A549 (cell line): ENCODE data around the gene ANO2. TPM values are rescaled to one million over a fixed set of nuclear protein-coding genes. Genes with fewer than 3 reads are reported as not detected.

ENCODE experiments used
- ATAC-seq, 2 experiments: fragments of 200-7000 bp in 1 of 2; fragments of >200 bp in 1 of 2; cut with Nextera tagmentation in 1 of 2; cut with Tn5 transposase in 1 of 2; 3 replicates each; pipeline versions ENCODE4 v1.8.0 to v1.9.1; 2018 to 2020; ENCODE audit warnings: mild to moderate bottlenecking in 1 of 2, moderate library complexity in 1 of 2
- CTCF ChIA-PET: fragments of 300-600 bp; sonication (Branson Sonifier 250); formaldehyde crosslinking; extraction: SDS; loops from one replicate; lab custom pipeline; 2021; ENCODE audit warnings: antibody characterized with exemption, inconsistent platforms; lab: Yijun Ruan, JAX
- POLR2A ChIA-PET: fragments of 350-600 bp; formaldehyde crosslinking; extraction: SDS; loops from one replicate; lab custom pipeline; 2021; ENCODE audit warnings: antibody characterized with exemption, inconsistent platforms; lab: Yijun Ruan, JAX
- DNase-seq, 2 experiments: peaks; one replicate each; pipeline versions ENCODE4 v3.0.0 to v3.0.0-alpha.2; 2011 to 2016; ENCODE audit warnings: low read depth in 1 of 2, low spot score in 1 of 2
- FAIRE-seq: peaks from 2 replicates; lab custom pipeline; 2011; peaks lifted over from hg19 to GRCh38; lab: Jason Lieb, UNC
- H3K27ac ChIP-seq, 2 experiments: fragments of >200 bp; sonication (Bioruptor Twin); formaldehyde crosslinking; 3 replicates each; pipeline ENCODE4 v1.5.1; 2016 to 2017
- H3K4me1 ChIP-seq: fragments of >200 bp; sonication (Bioruptor Twin); formaldehyde crosslinking; 3 replicates; pipeline ENCODE4 v1.6.1; 2016
- H3K4me2 ChIP-seq: fragments of >200 bp; sonication (Bioruptor Twin); formaldehyde crosslinking; 3 replicates; pipeline ENCODE4 v1.6.1; 2016
- H3K4me3 ChIP-seq: fragments of >200 bp; sonication (Bioruptor Twin); formaldehyde crosslinking; 3 replicates; pipeline ENCODE4 v1.5.1; 2016
- H3K9me3 ChIP-seq: fragments of >200 bp; sonication (Bioruptor Twin); formaldehyde crosslinking; 3 replicates; pipeline ENCODE4 v1.6.1; 2016
- ATOH8 ChIP-seq: fragments of 250-450 bp; sonication (Bioruptor Pico); IDR thresholded peaks from 2 replicates; pipeline ENCODE4 v1.5.0; 2020; ENCODE audit warnings: low read depth, mild to moderate bottlenecking, moderate library complexity
- CBX2 ChIP-seq: fragments of 200-600 bp; sonication (generic); IDR thresholded peaks from 2 replicates; pipeline ENCODE4 v1.6.1; 2016; ENCODE audit warnings: low read depth, mild to moderate bottlenecking, borderline replicate concordance
- CTCF ChIP-seq: fragments of >200 bp; sonication (Bioruptor Twin); formaldehyde crosslinking; IDR thresholded peaks from 3 replicates; pipeline ENCODE4 v1.5.1; 2016
- E2F6 ChIP-seq: IDR thresholded peaks from 2 replicates; pipeline ENCODE4 v1.6.1; 2012; ENCODE audit warnings: low read depth, borderline replicate concordance
- EHF ChIP-seq: fragments of 250-450 bp; sonication (Bioruptor Pico); IDR thresholded peaks from 2 replicates; pipeline ENCODE4 v1.5.0; 2020; ENCODE audit warnings: mild to moderate bottlenecking
- EHMT2 ChIP-seq: fragments of 200-600 bp; sonication (generic); IDR thresholded peaks from 2 replicates; pipeline ENCODE4 v1.6.1; 2016; ENCODE audit warnings: antibody characterized with exemption, low read depth, mild to moderate bottlenecking, moderate library complexity
- ELK1 ChIP-seq: fragments of 150-350 bp; IDR thresholded peaks from 2 replicates; pipeline ENCODE4 v1.6.1; 2014; ENCODE audit warnings: low read depth, mild to moderate bottlenecking, low read length
- EP300 ChIP-seq, 2 experiments: fragments of >200 bp; sonication (Bioruptor Twin); formaldehyde crosslinking; IDR thresholded peaks; 2 replicates in 1 of 2; 3 replicates in 1 of 2; pipeline ENCODE4 v1.6.1; 2016 to 2017
- ESRRA ChIP-seq: fragments of 150-350 bp; IDR thresholded peaks from 2 replicates; pipeline ENCODE4 v1.6.1; 2014; ENCODE audit warnings: mild to moderate bottlenecking, low read length, borderline replicate concordance
- FOSB ChIP-seq: fragments of 250-450 bp; sonication (Bioruptor Pico); IDR thresholded peaks from 2 replicates; pipeline ENCODE4 v1.5.0; 2020; ENCODE audit warnings: mild to moderate bottlenecking, moderate library complexity
- HEYL ChIP-seq: fragments of 250-450 bp; sonication (Bioruptor Pico); IDR thresholded peaks from 2 replicates; pipeline ENCODE4 v1.8.0; 2021; ENCODE audit warnings: mild to moderate bottlenecking, moderate library complexity
- HOXA7 ChIP-seq: fragments of 250-450 bp; sonication (Bioruptor Pico); IDR thresholded peaks from 2 replicates; pipeline ENCODE4 v1.5.0; 2020; ENCODE audit warnings: mild to moderate bottlenecking, moderate library complexity
- HOXB13 ChIP-seq: fragments of 250-450 bp; sonication (Bioruptor Pico); IDR thresholded peaks from 2 replicates; pipeline ENCODE4 v1.5.0; 2020; ENCODE audit warnings: low read depth, mild to moderate bottlenecking, moderate library complexity
- JUN ChIP-seq, 2 experiments: fragments of >200 bp; sonication (Bioruptor Twin); formaldehyde crosslinking; IDR thresholded peaks; 2 replicates in 1 of 2; 3 replicates in 1 of 2; pipeline ENCODE4 v1.6.1; 2016 to 2017
- JUNB ChIP-seq: fragments of >200 bp; sonication (Bioruptor Twin); formaldehyde crosslinking; IDR thresholded peaks from 2 replicates; pipeline ENCODE4 v1.6.1; 2016
- KDM1A ChIP-seq: fragments of 200-600 bp; sonication (generic); IDR thresholded peaks from 2 replicates; pipeline ENCODE4 v1.6.1; 2016; ENCODE audit warnings: low read depth, mild to moderate bottlenecking
- MAFK ChIP-seq: fragments of 450-650 bp; IDR thresholded peaks from 2 replicates; pipeline ENCODE4 v1.6.1; 2014; ENCODE audit not compliant: partially characterized antibody
- MAX ChIP-seq: IDR thresholded peaks from 2 replicates; pipeline ENCODE4 v1.6.1; 2012
- MYC ChIP-seq: IDR thresholded peaks from 2 replicates; pipeline ENCODE4 v1.6.1; 2012; ENCODE audit warnings: mild to moderate bottlenecking, inconsistent platforms, low read length, improper control_type of control experiment, borderline replicate concordance
- NPAS2 ChIP-seq: fragments of 250-450 bp; sonication (Bioruptor Pico); IDR thresholded peaks from 2 replicates; pipeline ENCODE4 v1.8.0; 2022; ENCODE audit warnings: mild to moderate bottlenecking, moderate library complexity, borderline replicate concordance
- POLR2A ChIP-seq: IDR thresholded peaks from 2 replicates; pipeline ENCODE4 v1.6.1; 2012; ENCODE audit warnings: mild to moderate bottlenecking, low read length
- RNF2 ChIP-seq: fragments of 200-600 bp; sonication (generic); IDR thresholded peaks from 2 replicates; pipeline ENCODE4 v1.6.1; 2016; ENCODE audit warnings: low read depth, mild to moderate bottlenecking, antibody characterized with exemption, moderate library complexity, borderline replicate concordance
- TFCP2L1 ChIP-seq: fragments of 250-450 bp; sonication (Bioruptor Pico); IDR thresholded peaks from 2 replicates; pipeline ENCODE4 v1.5.0; 2021; ENCODE audit warnings: mild to moderate bottlenecking
- ZC3H11A ChIP-seq: fragments of 450-650 bp; IDR thresholded peaks from 2 replicates; pipeline ENCODE4 v1.6.1; 2014; ENCODE audit warnings: antibody characterized with exemption, mild to moderate bottlenecking
- ZNF302 ChIP-seq: fragments of 250-450 bp; sonication (Bioruptor Pico); IDR thresholded peaks from 2 replicates; pipeline ENCODE4 v1.9.0; 2021; ENCODE audit warnings: inconsistent platforms, mild to moderate bottlenecking, moderate library complexity
- ZSCAN20 ChIP-seq: fragments of 250-450 bp; sonication (Bioruptor Pico); IDR thresholded peaks from 2 replicates; pipeline ENCODE4 v1.8.0; 2022; ENCODE audit warnings: mild to moderate bottlenecking, moderate library complexity
- WGBS: methylation state at CpG from one replicate; pipeline ENCODE4 v1.1.6; 2017; ENCODE audit errors: missing lambda C conversion rate; 5-methylcytosine and 5-hydroxymethylcytosine counted together
- polyA plus RNA-seq, 4 experiments: library from polyadenylated mRNA; depleted of rRNA in 3 of 4; stranded (reverse); fragments of >200 nt; fragmentation: RNase III in 1 of 4; extraction: RNeasy Plus Mini Kit Qiagen cat#74134 plus additional on column Dnase treatment in 1 of 4; gene quantifications; 2 replicates in 3 of 4; 3 replicates in 1 of 4; pipeline ENCODE4 v1.2.3, GENCODE V29; 2011 to 2017

Gene ANO2
- polyA plus RNA-seq, 2 of the 4 experiments (the other 2 are of a cell fraction) = not detected

GRCh38 chr12:5948696-5949095, 3.6 kb upstream of the ANO2 start:
- CTCF ChIA-PET = no interaction called here
- FAIRE-seq = no peak
- DNase-seq = no peak
- POLR2A ChIA-PET = no interaction called here
- Histone ChIP-seq H3K4me3 (no peak overlapping the region), H3K4me1 (no peaks in the 10 kb centered on the region), H3K9me3 (peaks cover 7% of the 10 kb centered on the region; the same call in 1 of the 3 replicates), H3K27ac (no peak overlapping the region), H3K4me2 (no peak overlapping the region)
- 17% methylated on average over 3 of the region's 3 CpGs for WGBS
- no peak for ATAC-seq
- no peak for TF ChIP-seq CBX2
- no peak for TF ChIP-seq JUN (IDR thresholded peaks at IDR 0.05)
- TF ChIP-seq ELK1 = no peak
- TF ChIP-seq MYC = no peak
- no peak for TF ChIP-seq MAFK
- TF ChIP-seq JUNB = no peak
- no peak for TF ChIP-seq FOSB (CRISPR knock-in tag)
- TF ChIP-seq EHF (CRISPR knock-in tag) = no peak
- no peak for TF ChIP-seq ZC3H11A
- no peak for TF ChIP-seq CTCF
- no peak for TF ChIP-seq TFCP2L1 (CRISPR knock-in tag)
- no peak for TF ChIP-seq HOXB13 (CRISPR knock-in tag)
- no peak for TF ChIP-seq ESRRA
- no peak for TF ChIP-seq ATOH8 (CRISPR knock-in tag)
- TF ChIP-seq HEYL = no peak
- TF ChIP-seq, all 56 proteins: peak for 0

GRCh38 chr12:5947006-5947405, 1.9 kb upstream of the ANO2 start:
- CTCF ChIA-PET = interaction anchor here (1.4 kb wide), 1 partner anchor 41 kb away, joined by 4 read pairs; no protein-coding TSS in a partner anchor
- Histone ChIP-seq H3K4me2 (no peak overlapping the region), H3K4me1 (no peaks in the 10 kb centered on the region), H3K4me3 (no peak overlapping the region), H3K27ac (no peak overlapping the region), H3K9me3 (peaks cover 7% of the 10 kb centered on the region; the same call in 1 of the 3 replicates)
- DNase-seq = no peak
- TF ChIP-seq RNF2 (no peak), POLR2A (no peak), NPAS2 (CRISPR knock-in tag) (no peak), E2F6 (no peak), ZSCAN20 (no peak), EP300 (IDR thresholded peaks at IDR 0.05) (no peak), MAX (no peak), KDM1A (no peak), ZNF302 (CRISPR knock-in tag) (no peak), HOXA7 (CRISPR knock-in tag) (no peak), EHMT2 (no peak)
- 7% methylated on average over 1 of the region's 1 CpG for WGBS
- FAIRE-seq = no peak
- no peak for ATAC-seq
- POLR2A ChIA-PET = no interaction called here
